ENCODE data around the gene BRS3.
A peak's percentile ranks its signal among the peaks of the same experiment; 100 is the strongest.
"Not testable (repeated sequence)": the region's sequence is repeated elsewhere in the genome, so short reads cannot be mapped to it uniquely, and the experiment has no call there.

BRS3 gene

GRCh38 chrX:136487647-136488046, at the start of gene BRS3:
BRS3 (plus strand) TSS chrX:136487947; CDS start chrX:136488115, 168 bp downstream.
- no peak for DNase-seq

GRCh38 chrX:136438192-136438591, 49.6 kb upstream of the BRS3 start:
- no peak for DNase-seq

GRCh38 chrX:136445674-136446073, 42.1 kb upstream of the BRS3 start:
- not testable (repeated sequence) for DNase-seq

GRCh38 chrX:136446208-136446607, 41.5 kb upstream of the BRS3 start:
- no peak for DNase-seq

- no peak for DNase-seq
Observed at GRCh38 chrX:136447308-136447707, 40.4 kb upstream of the BRS3 start.

- DNase-seq, result no peak
Observed at GRCh38 chrX:136447968-136448367, 39.8 kb upstream of the BRS3 start.

GRCh38 chrX:136450050-136450830, 37.5 kb upstream of the BRS3 start:
- no peak for DNase-seq

- no peak for DNase-seq
Observed at GRCh38 chrX:136452614-136453013, 35.1 kb upstream of the BRS3 start.

- no peak for DNase-seq
Observed at GRCh38 chrX:136453114-136453513, 34.6 kb upstream of the BRS3 start.

- no peak for DNase-seq
Observed at GRCh38 chrX:136453771-136454170, 34.0 kb upstream of the BRS3 start.

- no peak for DNase-seq
Observed at GRCh38 chrX:136456133-136456532, 31.6 kb upstream of the BRS3 start.

GRCh38 chrX:136457303-136457917, 30.3 kb upstream of the BRS3 start:
- DNase-seq, result no peak

- no peak for DNase-seq
Observed at GRCh38 chrX:136464589-136464988, 23.2 kb upstream of the BRS3 start.

GRCh38 chrX:136467303-136467702, 20.4 kb upstream of the BRS3 start:
- no peak for DNase-seq

- no peak for DNase-seq
Observed at GRCh38 chrX:136468391-136469103, 19.2 kb upstream of the BRS3 start.

GRCh38 chrX:136473663-136474062, 14.1 kb upstream of the BRS3 start:
- peak; percentile 21 to 23 for DNase-seq

- no peak for DNase-seq
Observed at GRCh38 chrX:136475236-136475635, 12.5 kb upstream of the BRS3 start.

GRCh38 chrX:136476501-136476900, 11.2 kb upstream of the BRS3 start:
- DNase-seq, result no peak

- DNase-seq, result no peak
Observed at GRCh38 chrX:136477026-136477425, 10.7 kb upstream of the BRS3 start.

- no peak for DNase-seq
Observed at GRCh38 chrX:136480383-136480782, 7.4 kb upstream of the BRS3 start.

GRCh38 chrX:136488706-136489105, 959 bp downstream of the BRS3 start:
- DNase-seq, result no peak

- no peak for DNase-seq
Observed at GRCh38 chrX:136491832-136492231, 4.1 kb downstream of the BRS3 start.

GRCh38 chrX:136493011-136493410, 5.3 kb downstream of the BRS3 start:
- peak; percentile 24 to 44 for DNase-seq

GRCh38 chrX:136495043-136495442, 7.3 kb downstream of the BRS3 start:
- peak; percentile 18 to 30 for DNase-seq
